HepG2 (cell line): ENCODE measurements around the gene CD96. TPM values are rescaled to one million over a fixed set of nuclear protein-coding genes. Genes with fewer than 3 reads are reported as not detected.

Experiments
- HNRNPK ChIP-seq: fragments of 200-400 bp; formaldehyde crosslinking; IDR thresholded peaks from 2 replicates; pipeline ENCODE4 v1.6.1; 2018; ENCODE audit warnings: low read length, low read depth, moderate library complexity, mild to moderate bottlenecking; ENCODE audit not compliant: poor library complexity, severe bottlenecking
- IKZF4 ChIP-seq: sonication (generic); formaldehyde crosslinking; IDR thresholded peaks from 2 replicates; pipeline ENCODE4 v1.5.1; 2020; ENCODE audit warnings: borderline replicate concordance, mild to moderate bottlenecking, low read depth, missing genetic modification reagents; ENCODE audit errors: not compliant biosample characterization
- KLF13 ChIP-seq: sonication (generic); formaldehyde crosslinking; IDR thresholded peaks from 2 replicates; pipeline ENCODE4 v1.4.0; 2020; ENCODE audit warnings: mild to moderate bottlenecking, missing genetic modification reagents
- MBD4 ChIP-seq: IDR thresholded peaks from 2 replicates; pipeline ENCODE4 v1.6.1; 2012; ENCODE audit warnings: low read length, inconsistent platforms, borderline replicate concordance
- MEF2D ChIP-seq: sonication (generic); formaldehyde crosslinking; IDR thresholded peaks from 2 replicates; pipeline ENCODE4 v1.5.1; 2020; ENCODE audit warnings: mild to moderate bottlenecking, missing genetic modification reagents
- MTA1 ChIP-seq: sonication (generic); formaldehyde crosslinking; IDR thresholded peaks from 2 replicates; pipeline ENCODE4 v1.4.0; 2020; ENCODE audit warnings: missing genetic modification reagents, mild to moderate bottlenecking, borderline replicate concordance
- POLR2A ChIP-seq, 2 experiments: IDR thresholded peaks; 2 replicates each; pipeline ENCODE4 v1.6.1; 2011; ENCODE audit warnings: low read depth in 2 of 2, low read length in 2 of 2, mild to moderate bottlenecking in 1 of 2, moderate library complexity in 1 of 2; ENCODE audit not compliant: insufficient read depth in 1 of 2
- RFX3 ChIP-seq: IDR thresholded peaks from 2 replicates; pipeline ENCODE4 v1.6.1; 2016; ENCODE audit warnings: missing biosample characterization, missing genetic modification reagents
- SMARCC2 ChIP-seq: fragments of 450-650 bp; IDR thresholded peaks from 2 replicates; pipeline ENCODE4 v1.6.1; 2017; ENCODE audit warnings: antibody characterized with exemption, mild to moderate bottlenecking
- ZNF232 ChIP-seq: sonication (generic); formaldehyde crosslinking; IDR thresholded peaks from 2 replicates; pipeline ENCODE4 v1.4.0; 2020; ENCODE audit warnings: missing genetic modification reagents, borderline replicate concordance
- ZNF577 ChIP-seq: sonication (generic); formaldehyde crosslinking; IDR thresholded peaks from 2 replicates; pipeline ENCODE4 v1.4.0; 2020; ENCODE audit warnings: mild to moderate bottlenecking, low read depth, missing genetic modification reagents, borderline replicate concordance
- polyA plus RNA-seq, 8 experiments: library from polyadenylated mRNA; depleted of rRNA in 3 of 8; stranded (reverse) in 7 of 8; unstranded in 1 of 8; fragments of >200 nt; fragmentation: Illumina TruSeq in 4 of 8; extraction: Trizol in 4 of 8; gene quantifications; 2 replicates each; pipeline versions ENCODE4 v1.2.1 to v1.2.3, GENCODE V29; 2011 to 2016; ENCODE audit warnings: low read depth in 4 of 8, missing spikeins in 1 of 8, mixed read lengths in 1 of 8; ENCODE audit not compliant: insufficient read depth in 1 of 8
- total RNA-seq, 5 experiments: library from RNA; depleted of rRNA; stranded (reverse); fragments of >200 nt; fragmentation: Illumina TruSeq; extraction: Trizol; gene quantifications; 2 replicates each; pipeline ENCODE4 v1.2.3, GENCODE V29; 2016; ENCODE audit warnings: low read depth in 1 of 5
- TF ChIP-seq, protein P1 (sequence below): sonication (generic); formaldehyde crosslinking; IDR thresholded peaks from one replicate; pipeline ENCODE4 v1.5.1; 2020; ENCODE audit warnings: mild to moderate bottlenecking, missing genetic modification reagents; ENCODE audit errors: not compliant biosample characterization
- TF ChIP-seq, protein P2 (sequence below): sonication (generic); formaldehyde crosslinking; IDR thresholded peaks from 2 replicates; pipeline ENCODE4 v1.8.0; 2022; ENCODE audit warnings: low read depth, missing genetic modification reagents
- TF ChIP-seq, protein P3 (sequence below): sonication (generic); formaldehyde crosslinking; IDR thresholded peaks from 2 replicates; pipeline ENCODE4 v1.9.0; 2021; ENCODE audit warnings: missing genetic modification reagents, borderline replicate concordance

CD96 gene
- total and polyA plus RNA-seq, 2 of the 13 experiments (the other 11 are each of a cell fraction or from before 2014, with no cell fraction given) = not detected

DNA sequence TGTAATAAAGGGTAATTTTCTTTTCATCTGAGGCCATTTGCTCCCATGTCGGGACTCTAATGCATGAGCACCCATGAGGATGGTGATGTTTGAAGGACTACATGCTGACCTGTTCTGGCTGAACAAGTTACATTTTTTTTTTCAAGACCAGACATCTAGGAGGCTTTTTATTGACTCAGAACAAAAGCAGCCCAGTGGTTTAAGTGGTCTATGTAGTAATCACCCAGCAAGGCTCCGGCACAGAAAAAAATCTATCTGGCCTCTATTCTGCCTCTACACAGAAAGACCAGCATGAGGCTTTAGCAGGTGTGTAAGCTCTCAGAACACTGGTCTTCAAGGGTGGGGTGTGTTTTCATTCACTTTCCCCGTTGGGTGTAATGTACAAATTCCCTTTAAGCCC is 148.2 kb downstream of the CD96 start (continued):
- TF ChIP-seq, protein P1, sequence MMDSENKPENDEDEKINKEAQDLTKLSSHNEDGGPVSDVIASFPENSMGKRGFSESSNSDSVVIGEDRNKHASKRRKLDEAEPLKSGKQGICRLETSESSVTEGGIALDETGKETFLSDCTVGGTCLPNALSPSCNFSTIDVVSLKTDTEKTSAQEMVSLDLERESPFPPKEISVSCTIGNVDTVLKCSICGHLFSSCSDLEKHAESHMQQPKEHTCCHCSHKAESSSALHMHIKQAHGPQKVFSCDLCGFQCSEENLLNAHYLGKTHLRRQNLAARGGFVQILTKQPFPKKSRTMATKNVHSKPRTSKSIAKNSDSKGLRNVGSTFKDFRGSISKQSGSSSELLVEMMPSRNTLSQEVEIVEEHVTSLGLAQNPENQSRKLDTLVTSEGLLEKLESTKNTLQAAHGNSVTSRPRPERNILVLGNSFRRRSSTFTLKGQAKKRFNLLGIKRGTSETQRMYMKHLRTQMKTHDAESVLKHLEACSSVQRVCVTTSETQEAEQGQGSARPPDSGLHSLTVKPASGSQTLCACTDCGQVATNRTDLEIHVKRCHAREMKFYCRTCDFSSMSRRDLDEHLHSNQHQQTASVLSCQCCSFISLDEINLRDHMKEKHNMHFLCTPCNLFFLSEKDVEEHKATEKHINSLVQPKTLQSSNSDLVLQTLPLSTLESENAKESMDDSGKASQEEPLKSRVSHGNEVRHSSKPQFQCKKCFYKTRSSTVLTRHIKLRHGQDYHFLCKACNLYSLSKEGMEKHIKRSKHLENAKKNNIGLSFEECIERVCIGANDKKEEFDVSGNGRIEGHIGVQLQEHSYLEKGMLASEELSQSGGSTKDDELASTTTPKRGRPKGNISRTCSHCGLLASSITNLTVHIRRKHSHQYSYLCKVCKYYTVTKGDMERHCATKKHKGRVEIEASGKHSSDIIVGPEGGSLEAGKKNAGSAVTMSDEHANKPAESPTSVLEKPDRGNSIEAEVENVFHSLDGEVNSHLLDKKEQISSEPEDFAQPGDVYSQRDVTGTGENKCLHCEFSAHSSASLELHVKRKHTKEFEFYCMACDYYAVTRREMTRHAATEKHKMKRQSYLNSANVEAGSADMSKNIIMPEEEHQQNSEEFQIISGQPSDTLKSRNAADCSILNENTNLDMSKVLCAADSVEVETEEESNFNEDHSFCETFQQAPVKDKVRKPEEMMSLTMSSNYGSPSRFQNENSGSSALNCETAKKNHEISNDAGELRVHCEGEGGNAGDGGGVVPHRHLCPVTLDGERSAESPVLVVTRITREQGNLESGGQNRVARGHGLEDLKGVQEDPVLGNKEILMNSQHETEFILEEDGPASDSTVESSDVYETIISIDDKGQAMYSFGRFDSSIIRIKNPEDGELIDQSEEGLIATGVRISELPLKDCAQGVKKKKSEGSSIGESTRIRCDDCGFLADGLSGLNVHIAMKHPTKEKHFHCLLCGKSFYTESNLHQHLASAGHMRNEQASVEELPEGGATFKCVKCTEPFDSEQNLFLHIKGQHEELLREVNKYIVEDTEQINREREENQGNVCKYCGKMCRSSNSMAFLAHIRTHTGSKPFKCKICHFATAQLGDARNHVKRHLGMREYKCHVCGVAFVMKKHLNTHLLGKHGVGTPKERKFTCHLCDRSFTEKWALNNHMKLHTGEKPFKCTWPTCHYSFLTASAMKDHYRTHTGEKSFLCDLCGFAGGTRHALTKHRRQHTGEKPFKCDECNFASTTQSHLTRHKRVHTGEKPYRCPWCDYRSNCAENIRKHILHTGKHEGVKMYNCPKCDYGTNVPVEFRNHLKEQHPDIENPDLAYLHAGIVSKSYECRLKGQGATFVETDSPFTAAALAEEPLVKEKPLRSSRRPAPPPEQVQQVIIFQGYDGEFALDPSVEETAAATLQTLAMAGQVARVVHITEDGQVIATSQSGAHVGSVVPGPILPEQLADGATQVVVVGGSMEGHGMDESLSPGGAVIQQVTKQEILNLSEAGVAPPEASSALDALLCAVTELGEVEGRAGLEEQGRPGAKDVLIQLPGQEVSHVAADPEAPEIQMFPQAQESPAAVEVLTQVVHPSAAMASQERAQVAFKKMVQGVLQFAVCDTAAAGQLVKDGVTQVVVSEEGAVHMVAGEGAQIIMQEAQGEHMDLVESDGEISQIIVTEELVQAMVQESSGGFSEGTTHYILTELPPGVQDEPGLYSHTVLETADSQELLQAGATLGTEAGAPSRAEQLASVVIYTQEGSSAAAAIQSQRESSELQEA = no peak
- TF ChIP-seq, protein P2, sequence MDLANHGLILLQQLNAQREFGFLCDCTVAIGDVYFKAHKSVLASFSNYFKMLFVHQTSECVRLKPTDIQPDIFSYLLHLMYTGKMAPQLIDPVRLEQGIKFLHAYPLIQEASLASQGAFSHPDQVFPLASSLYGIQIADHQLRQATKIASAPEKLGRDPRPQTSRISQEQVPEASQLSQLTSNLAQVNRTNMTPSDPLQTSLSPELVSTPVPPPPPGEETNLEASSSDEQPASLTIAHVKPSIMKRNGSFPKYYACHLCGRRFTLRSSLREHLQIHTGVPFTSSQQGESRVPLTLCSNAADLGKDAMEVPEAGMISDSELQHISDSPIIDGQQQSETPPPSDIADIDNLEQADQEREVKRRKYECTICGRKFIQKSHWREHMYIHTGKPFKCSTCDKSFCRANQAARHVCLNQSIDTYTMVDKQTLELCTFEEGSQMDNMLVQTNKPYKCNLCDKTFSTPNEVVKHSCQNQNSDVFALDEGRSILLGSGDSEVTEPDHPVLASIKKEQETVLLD = no peak
- TF ChIP-seq POLR2A (IDR thresholded peaks at IDR 0.05; ENCODE audit: insufficient read depth in 1 of 2, low read depth in 2 of 2, low read length in 2 of 2) (no peak), MTA1 (CRISPR knock-in tag) (no peak), KLF13 (CRISPR knock-in tag) (no peak), SMARCC2 (no peak), IKZF4 (CRISPR knock-in tag) (no peak), ZNF232 (no peak), RFX3 (CRISPR knock-in tag) (no peak), MBD4 (no peak), HNRNPK (no peak), MEF2D (CRISPR knock-in tag) (no peak), ZNF577 (CRISPR knock-in tag) (no peak)
- TF ChIP-seq, protein P3, sequence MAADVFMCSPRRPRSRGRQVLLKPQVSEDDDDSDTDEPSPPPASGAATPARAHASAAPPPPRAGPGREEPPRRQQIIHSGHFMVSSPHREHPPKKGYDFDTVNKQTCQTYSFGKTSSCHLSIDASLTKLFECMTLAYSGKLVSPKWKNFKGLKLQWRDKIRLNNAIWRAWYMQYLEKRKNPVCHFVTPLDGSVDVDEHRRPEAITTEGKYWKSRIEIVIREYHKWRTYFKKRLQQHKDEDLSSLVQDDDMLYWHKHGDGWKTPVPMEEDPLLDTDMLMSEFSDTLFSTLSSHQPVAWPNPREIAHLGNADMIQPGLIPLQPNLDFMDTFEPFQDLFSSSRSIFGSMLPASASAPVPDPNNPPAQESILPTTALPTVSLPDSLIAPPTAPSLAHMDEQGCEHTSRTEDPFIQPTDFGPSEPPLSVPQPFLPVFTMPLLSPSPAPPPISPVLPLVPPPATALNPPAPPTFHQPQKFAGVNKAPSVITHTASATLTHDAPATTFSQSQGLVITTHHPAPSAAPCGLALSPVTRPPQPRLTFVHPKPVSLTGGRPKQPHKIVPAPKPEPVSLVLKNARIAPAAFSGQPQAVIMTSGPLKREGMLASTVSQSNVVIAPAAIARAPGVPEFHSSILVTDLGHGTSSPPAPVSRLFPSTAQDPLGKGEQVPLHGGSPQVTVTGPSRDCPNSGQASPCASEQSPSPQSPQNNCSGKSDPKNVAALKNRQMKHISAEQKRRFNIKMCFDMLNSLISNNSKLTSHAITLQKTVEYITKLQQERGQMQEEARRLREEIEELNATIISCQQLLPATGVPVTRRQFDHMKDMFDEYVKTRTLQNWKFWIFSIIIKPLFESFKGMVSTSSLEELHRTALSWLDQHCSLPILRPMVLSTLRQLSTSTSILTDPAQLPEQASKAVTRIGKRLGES (CRISPR knock-in tag) = no peak
- TF ChIP-seq, all 625 proteins: peak for 0
